GM18499 (cell line): ENCODE results near the gene ADAMTS3.
"Not testable (repeated sequence)": the region's sequence is repeated elsewhere in the genome, so short reads cannot be mapped to it uniquely, and the experiment has no call there.

Experiments
- ATAC-seq: cut with Tn5 transposase; IDR thresholded peaks from one replicate; pipeline ENCODE4 v1.9.1; 2021; ENCODE audit warnings: moderate number of reproducible peaks; ENCODE audit not compliant: insufficient read depth, unreplicated experiment

ADAMTS3 gene

DNA sequence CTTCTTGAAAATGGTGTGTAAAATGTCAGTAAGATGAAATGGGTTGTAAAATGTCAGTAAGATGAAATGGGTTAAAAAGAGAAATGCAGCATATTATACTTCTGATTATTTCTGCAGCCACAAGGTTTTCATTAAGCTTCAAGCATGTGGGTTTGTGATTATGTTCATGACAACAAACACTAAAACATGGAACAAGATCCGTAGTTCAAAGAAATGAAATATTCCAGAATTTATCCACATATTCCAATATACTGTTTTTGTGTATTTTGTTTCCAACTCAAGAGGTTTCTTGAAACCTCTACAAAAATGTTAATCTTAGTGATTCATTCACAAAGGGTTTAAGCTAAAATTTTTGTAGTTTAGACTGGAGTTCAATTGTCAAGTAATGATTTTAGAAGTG, 84.0 kb downstream of the ADAMTS3 start:
- ATAC-seq, result no peak

DNA sequence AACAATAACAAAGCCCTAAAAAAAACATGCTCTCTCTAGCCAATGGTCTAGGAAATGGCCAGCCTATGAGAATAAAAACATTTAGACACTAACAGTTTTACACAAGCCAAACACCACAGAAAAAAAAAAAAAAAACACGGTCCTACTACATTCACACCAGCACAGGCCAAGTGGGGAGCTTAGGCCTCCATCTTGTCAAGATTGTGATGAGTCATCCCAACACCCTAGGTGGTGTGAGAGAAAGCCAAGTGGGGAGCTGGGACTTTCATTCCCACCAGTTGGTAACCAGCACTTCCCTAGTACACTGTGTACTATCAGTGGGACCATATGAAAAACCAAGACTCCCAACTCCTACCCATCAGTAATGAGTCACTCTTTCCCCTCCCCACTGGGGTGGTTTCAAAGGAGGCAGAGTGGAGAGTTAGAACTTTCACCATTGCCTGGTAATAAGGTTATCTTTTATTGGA, 95.6 kb downstream of the ADAMTS3 start:
- no peak for ATAC-seq

DNA sequence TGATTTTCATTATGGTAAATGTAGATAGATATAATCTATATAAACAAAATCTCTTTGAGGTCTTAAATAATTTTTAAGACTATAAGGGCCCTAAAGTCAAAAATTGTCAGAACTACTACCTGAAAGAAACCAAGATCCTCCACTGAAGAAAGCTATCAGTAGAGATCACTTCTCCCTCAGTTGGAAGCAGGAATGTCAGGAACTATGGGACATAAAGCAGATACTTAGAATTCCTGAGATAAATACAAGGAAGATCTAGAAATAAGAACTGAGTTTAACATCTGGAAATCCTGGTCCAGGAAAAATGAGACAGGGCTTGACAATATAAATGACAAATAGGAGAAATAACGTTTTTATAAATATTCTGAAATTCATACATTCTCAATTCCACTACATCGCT, 97.2 kb downstream of the ADAMTS3 start:
- no peak for ATAC-seq

DNA sequence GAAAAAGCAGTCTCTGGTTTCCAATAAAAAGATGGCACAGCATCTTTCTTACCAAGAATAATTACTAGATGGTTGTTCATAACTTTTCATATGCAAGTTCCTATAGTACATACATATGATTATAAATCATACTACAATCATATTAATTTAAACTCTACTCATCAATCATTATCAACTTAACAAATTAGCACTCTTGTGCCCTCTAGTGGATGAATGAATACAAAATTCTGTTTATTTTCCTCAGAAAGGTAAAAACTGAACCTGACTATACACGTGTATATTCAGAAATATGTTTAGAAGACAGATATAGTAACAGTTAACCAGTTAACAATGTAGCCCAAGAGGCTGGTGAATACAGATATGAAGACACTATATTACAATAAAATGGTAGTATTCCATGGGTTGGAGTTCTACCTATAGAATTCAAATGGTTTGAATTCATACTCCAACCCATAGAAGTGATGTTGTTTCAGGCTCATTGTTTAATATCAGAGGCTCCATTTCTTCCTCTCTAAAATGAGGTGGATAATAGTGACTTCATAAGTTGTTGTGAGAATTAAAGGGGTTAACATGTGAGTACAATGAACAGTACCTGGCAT, 100.0 kb downstream of the ADAMTS3 start:
- no peak for ATAC-seq

DNA sequence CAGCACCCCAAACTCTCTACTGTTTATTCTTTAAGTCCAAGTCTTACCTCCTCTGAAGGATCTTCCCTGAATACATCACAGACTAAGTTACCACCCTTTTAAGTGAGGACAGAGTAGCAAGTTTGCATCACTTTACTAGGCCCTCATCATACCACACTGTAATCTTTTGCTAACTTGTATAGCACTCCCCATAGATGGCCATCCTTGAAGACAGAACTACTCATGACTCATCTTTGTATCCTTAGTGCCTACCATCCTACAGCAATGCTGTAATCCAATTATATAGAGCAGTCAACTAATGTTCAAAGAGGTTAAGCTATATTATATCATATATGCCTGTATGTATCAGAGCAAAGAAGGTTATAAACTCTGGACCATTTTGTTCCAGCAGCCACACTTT, 101.4 kb downstream of the ADAMTS3 start:
- no peak for ATAC-seq

DNA sequence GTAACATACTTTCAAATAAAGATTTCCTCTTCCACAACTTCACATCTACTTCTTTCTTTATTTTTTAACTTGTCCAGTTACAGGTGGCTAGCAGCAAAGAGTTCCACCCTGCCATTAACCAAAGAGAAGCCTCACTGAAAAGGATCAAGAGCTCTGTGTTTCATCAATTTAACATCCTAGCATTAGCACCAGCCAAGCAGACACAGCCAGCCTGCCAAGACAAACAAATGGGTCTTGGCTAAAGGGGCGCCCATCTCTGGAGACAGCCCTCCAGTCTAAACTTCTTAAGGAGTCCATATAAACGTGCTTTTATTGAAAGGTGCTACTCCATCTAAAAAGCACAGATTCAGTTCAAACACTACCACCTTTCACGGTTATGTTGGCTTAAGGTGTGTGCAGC, 105.3 kb downstream of the ADAMTS3 start:
- ATAC-seq, result no peak

DNA sequence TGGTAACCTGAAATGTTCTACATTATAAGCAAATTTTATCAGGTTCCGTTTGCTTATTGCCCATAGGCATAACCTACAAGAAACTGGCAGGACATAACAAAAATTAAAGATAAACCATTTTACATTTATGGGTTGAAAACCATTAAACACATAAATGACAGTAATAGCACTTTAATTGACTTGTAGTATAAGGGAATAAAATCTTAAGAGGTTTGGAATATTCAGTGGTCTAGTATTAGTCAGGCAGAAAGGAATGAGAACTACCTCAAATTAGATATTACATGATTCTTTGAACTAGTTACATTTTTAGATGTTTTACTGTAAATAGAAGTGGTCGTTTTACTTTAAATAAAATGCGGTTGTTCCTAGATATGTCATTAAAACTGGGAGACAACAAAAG, 111.9 kb downstream of the ADAMTS3 start:
- ATAC-seq, result no peak

DNA sequence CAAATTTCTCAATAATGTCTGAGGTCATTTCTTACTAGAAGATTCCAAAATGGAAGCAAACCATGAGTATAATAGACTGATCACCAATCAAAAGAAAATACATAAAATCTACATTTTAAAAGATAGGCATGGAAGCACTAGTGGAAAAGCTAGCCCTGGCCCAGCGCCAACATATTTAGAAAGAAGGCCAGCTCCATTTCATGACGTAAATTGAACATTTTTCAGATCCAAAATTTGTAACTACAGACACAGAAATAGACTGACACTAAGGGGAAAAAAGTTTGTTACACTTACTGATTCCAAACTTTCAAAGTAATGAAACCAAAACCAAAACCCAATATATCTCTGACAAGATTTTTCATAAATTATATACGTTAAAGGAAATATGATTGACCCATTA, 117.7 kb downstream of the ADAMTS3 start:
- no peak for ATAC-seq

DNA sequence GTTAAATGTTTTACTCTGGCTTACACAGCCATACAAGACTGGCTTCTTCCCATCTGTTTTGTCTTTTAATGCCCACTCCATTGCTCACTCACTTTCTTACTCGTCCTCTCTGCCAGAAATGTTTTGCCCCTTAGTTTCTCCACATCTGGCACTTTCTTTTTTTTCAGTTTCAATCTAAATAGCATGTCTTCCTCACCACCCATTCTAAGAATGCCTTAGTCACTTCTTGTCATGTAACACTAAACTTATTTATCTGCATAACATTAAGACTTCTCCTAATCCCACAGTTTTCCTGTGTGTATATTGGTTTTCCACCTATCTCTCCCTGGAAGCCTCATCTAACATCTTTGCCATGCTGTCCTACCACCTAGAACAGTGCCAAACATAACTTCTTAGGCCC, 119.3 kb downstream of the ADAMTS3 start:
- no peak for ATAC-seq

DNA sequence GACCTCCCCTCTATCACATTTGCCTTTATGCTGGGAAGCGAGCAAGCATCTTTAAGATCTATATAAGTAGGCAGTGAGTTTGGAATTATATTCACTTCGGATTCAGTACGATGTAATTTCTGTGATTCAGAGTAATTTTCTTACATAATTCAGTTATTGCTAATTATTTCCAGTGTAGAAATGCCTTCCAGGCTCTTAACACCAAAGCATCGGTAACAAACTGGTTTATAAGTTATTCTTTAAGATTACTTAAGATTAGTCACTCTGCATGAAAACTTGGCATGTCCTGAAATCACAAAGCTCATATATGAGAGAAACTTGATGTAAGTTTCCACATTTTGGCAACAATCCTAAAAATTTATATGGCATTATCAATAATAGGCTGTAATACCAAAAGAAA, 120.8 kb downstream of the ADAMTS3 start:
- no peak for ATAC-seq

DNA sequence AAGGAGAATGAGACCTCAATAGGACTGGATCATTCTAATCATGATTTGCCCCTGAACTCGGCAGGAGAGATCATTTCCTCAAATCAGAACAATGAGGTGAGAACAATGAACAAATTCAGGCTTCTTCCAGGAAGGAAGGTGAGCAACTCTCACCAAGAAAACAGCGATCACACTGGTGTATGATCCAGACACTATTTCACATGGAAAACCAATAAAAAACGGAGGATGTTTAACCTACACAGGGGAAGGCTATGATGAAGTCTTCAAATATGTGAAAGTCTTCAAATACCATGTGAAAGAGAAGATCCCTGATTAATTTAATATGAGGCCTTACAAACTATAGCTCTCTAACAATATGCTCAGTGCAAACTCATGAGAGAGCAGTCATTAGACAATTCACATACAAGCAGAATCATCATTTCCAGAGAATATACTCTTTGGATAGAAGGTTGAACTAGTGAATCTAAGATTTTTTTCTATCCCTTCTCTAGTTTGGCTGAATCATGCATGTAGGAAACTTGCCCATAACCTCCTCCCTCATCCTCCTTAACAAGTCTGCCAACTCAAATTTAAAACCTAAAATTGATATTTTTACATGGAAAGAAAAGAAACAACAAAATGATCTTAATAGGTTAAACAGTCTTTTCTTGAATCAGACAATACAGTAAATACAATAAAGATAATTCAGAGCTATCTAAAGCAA, 122.5 kb downstream of the ADAMTS3 start:
- ATAC-seq, result no peak

DNA sequence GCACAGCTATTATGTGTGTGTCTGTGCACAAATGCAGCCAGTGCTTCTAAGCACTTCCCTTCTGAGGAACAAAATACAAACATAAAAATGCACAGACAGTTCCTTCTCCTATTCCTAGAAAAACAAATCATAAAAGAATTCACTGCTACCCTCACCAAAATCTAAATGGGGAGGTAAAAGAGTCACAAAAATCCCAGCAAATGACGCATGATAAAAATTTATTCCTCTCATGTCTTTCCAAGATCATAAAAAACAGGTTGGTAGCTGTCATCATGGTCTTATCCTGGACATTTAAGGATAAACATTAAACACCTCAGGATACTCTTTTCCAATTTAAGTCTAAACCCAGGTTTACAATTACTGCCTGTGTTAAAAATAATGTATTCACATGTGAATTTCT, 124.9 kb downstream of the ADAMTS3 start:
- ATAC-seq, result no peak

DNA sequence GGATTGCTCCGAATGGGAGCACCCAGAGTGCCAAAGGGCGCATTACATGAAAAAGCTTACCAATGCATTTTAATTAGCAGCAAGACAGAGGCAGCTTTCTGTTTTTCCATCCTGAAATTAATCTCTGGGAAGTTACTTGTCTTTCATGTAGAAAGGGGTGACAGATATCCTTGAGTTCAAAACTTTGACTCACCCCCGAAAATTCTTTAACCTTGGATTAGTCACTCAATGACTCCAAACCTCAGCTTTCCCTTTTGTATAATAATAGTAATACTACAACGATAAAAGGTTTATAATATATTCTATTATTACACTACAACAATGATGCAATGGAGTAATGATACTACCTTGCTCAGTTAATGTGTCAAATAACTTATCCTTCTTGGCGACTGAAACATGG, 126.3 kb downstream of the ADAMTS3 start:
- ATAC-seq, result no peak

DNA sequence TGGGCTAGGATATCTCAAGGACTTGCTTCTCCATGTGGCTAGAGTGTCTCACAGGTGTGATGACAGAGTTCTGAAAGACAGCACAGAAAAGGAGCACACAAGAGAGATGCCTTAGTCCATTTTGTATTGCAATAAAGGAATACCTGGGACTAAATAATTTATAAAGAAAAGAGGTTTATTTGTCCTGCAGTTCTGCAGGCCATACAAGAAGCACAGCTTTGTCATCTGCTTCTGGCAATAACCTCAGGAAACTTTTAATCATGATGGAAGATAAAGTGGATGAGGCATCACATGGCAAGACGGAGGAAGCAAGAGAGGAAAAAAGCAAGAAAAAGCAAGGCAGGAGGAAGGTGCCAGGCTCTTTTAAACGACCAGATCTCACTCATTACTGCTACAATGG, 126.9 kb downstream of the ADAMTS3 start:
- no peak for ATAC-seq

DNA sequence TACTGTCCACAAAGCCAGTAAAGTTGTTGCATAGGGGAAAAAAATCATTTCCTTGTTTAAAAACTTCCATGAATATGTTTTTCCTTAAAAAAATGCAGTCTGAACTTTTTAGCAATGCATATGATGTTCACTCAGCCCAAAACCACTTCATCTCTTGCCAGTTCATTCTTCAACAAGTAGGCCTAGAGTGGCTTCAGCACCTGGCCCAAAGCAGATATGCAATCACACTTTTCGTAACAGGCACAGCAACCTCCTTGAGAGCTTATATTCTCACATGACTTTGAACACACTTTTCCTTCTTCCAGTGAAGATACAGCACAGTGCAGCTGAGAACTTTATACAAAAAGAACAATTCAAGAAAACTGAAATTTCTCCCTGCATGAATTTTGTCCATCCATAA, 128.6 kb downstream of the ADAMTS3 start:
- no peak for ATAC-seq

DNA sequence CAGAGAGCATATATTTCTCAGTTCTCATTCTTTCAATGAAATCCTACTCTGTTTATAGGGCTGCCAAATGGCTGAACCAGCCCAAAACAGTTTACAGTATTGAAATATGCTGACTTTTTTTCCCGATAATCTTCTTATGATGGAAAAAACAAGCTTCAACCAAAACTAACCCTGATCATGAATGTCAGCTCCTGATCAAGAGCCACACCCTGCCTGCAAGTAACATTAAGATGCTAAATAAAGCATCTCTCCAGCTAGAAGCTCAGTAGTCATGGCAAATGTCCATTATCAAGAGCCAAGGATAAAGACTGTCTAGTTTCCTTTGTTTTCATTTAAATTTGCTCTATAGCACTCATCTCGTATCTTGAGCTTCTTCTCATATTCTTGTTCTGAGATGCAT, 136.0 kb downstream of the ADAMTS3 start:
- no peak for ATAC-seq

DNA sequence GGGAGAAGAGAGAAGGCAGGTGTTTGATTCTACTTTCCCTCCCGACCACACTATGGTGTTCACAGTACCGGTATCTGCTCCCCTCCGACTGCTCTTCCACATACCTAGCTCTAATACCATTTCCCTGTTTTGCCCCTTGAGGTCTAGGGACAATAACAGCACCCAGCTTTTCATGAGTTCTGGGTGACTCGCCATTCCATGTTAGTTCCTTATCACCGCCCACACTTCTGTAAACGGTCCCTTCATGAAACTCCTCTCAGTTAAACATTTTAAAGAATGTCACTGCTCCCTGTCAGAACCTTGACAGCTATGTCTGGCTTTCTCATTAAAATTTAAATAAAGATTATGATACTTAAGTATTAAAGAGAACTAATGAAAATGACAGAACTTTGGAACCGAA, 136.7 kb downstream of the ADAMTS3 start:
- ATAC-seq, result no peak

DNA sequence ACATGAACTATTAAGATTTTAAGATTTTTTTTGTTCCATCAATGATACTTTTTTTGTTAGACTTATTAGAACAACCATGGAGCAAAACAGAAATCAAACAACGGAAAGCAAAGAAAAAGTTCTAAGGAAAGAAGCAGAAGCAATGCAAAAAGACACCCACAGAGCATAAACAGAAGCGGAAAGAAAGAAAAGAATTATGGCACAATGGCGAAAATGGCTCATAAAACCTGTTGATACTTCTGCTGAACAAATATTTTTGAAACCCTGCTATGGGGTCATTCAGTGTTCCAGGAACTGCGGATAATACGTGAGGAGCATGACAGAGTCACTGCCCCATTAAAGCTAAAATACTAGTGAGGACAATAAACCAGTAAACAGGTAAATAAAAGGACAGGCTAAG, 138.0 kb downstream of the ADAMTS3 start:
- no peak for ATAC-seq

DNA sequence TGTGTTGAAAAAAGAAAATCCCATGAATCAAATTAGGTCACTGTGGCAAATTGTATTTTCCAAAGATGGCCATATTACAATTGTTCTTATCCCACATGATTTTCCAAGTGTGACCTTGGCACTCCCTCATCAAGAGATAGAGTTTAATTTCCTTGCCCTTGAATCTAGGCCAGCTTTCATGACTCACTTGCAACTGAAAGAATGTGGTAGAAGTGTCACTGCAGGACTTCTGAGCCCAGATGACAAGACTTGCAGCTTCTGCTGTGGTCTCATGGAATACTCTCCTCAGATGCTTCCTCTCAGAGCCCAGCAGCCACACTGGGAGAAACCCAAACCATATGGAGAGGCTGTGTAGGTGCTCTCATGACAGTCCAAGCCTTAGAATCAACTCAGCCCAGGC, 139.0 kb downstream of the ADAMTS3 start:
- ATAC-seq, result no peak

DNA sequence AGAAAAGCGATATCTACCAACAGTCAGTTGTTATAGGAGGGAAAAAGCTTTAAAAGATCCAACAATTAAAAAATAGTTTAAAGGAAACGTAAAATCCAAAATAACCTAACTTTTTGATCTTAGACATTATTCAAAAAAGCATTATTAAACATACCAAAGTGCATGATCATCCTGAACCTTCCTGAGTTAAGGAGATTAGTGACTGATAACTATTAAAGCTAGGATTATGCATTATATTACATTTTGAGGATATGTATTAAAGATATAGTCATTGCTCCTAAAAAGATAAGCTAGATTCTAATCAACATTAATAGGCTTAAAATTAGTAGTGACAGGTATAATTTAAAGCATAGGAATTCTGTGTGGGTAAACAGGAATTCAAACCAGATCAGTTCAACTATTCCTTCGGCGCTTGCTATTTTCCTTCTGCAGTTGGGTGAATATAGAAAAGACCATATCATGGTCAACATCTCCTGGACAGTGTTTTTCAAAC, 139.6 kb downstream of the ADAMTS3 start:
- no peak for ATAC-seq

DNA sequence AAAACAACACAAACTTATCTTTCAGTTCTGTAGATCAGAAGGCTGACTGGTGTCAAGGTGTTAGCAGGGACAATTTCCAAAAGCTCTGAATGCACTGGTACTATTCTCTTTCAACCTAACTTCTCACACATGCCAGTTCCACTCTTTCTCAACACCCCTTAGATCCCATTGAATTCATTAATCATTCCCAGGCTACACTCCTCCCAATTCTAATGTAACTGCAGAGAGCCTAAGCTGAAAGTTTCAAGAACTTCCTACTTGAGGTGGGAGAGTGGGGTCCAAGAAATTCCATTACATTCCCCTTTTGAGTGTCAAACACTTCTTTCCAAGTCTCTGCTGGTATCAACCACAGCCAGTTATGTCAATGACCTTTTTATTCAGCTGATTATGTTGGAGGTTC, 142.0 kb downstream of the ADAMTS3 start:
- ATAC-seq, result no peak

DNA sequence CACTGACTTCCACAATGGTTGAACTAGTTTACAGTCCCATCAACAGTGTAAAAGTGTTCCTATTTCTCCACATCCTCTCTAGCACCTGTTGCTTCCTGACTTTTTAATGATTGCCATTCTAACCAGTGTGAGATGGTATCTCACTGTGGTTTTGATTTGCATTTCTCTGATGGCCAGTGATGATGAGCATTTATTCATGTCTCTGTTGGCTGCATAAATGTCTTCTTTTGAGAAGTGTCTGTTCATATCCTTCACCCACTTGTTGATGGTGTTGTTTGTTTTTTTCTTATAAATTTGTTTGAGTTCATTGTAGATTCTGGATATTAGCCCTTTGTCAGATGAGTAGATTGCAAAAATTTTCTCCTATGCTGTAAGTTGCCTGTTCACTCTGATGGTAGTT, 143.1 kb downstream of the ADAMTS3 start:
- ATAC-seq, result not testable (repeated sequence)
